ENCODE measurements around the gene SLC39A11. TPM values are rescaled to one million over a fixed set of nuclear protein-coding genes. Genes with fewer than 3 reads are reported as not detected.

The SLC39A11 gene
- total RNA-seq, 2 donors from 2014 or later = 27.8 to 39.6 TPM

- DNase-seq = no peak
- intact Hi-C loops (cut with DNase I) = no loop called here
- Histone ChIP-seq H3K27ac (no peak overlapping the region), H3K9me3 (no peaks in the 10 kb centered on the region), H3K4me1 (no peaks in the 10 kb centered on the region), H3K36me3 (replicated peaks in 1 of 2; ENCODE audit: insufficient read depth in 1 of 2, low read depth in 2 of 2) (no peaks in the 10 kb centered on the region), H3K27me3 (no peaks in the 10 kb centered on the region), H3K4me3 (no peak overlapping the region)
- TF ChIP-seq CTCF (IDR thresholded peaks at IDR 0.05) (no peak), POLR2A (IDR thresholded peaks at IDR 0.05) (no peak)
- 90 to 96% methylated on average over 4 of the region's 4 CpGs for WGBS, 2 donors
- ATAC-seq = no peak
These were observed 41.7 kb downstream of the SLC39A11 start for GRCh38 chr17:73050797-73051196.

GRCh38 chr17:73048170-73048569, 44.3 kb downstream of the SLC39A11 start:
- H3K4me3 ChIP-seq = no peak overlapping the region
- H3K27me3 ChIP-seq = no peaks in the 10 kb centered on the region
- H3K36me3 ChIP-seq (replicated peaks in 1 of 2; ENCODE audit: insufficient read depth in 1 of 2, low read depth in 2 of 2) = no peaks in the 10 kb centered on the region
- no peak for ATAC-seq
- H3K27ac ChIP-seq = no peak overlapping the region
- 82 to 93% methylated on average over 4 of the region's 4 CpGs for WGBS, 2 donors
- no peak for TF ChIP-seq POLR2A (IDR thresholded peaks at IDR 0.05)
- no peak for TF ChIP-seq CTCF (IDR thresholded peaks at IDR 0.05)
- DNase-seq = no peak
- intact Hi-C loops (cut with DNase I) = no loop called here
- H3K9me3 ChIP-seq = no peaks in the 10 kb centered on the region
- peaks cover 11% of the 10 kb centered on the region for H3K4me1 ChIP-seq

GRCh38 chr17:73045724-73046123, 46.8 kb downstream of the SLC39A11 start:
- intact Hi-C loops (cut with DNase I) = no loop called here
- H3K27me3 ChIP-seq = no peaks in the 10 kb centered on the region
- WGBS, 2 donors = 86 to 91% methylated on average over 4 of the region's 4 CpGs
- DNase-seq = no peak
- no peaks in the 10 kb centered on the region for H3K36me3 ChIP-seq (replicated peaks in 1 of 2; ENCODE audit: insufficient read depth in 1 of 2, low read depth in 2 of 2)
- no peak overlapping the region for H3K27ac ChIP-seq
- no peak overlapping the region for H3K4me3 ChIP-seq
- H3K9me3 ChIP-seq = no peaks in the 10 kb centered on the region
- H3K4me1 ChIP-seq = peaks cover 17% of the 10 kb centered on the region
- no peak for ATAC-seq
- TF ChIP-seq POLR2A (IDR thresholded peaks at IDR 0.05) = no peak
- TF ChIP-seq CTCF (IDR thresholded peaks at IDR 0.05) = no peak

- TF ChIP-seq POLR2A (IDR thresholded peaks at IDR 0.05) (no peak), CTCF (IDR thresholded peaks at IDR 0.05) (no peak)
These were observed 48.6 kb downstream of the SLC39A11 start for GRCh38 chr17:73043686-73044581.

More at GRCh38 chr17:73043686-73044581, 48.6 kb downstream of the SLC39A11 start:
- H3K27ac ChIP-seq = no peak overlapping the region
- no peak overlapping the region for H3K4me3 ChIP-seq
- no peak for DNase-seq
- H3K4me1 ChIP-seq = peaks cover 17% of the 10 kb centered on the region
- no peaks in the 10 kb centered on the region for H3K9me3 ChIP-seq
- no peaks in the 10 kb centered on the region for H3K36me3 ChIP-seq (replicated peaks in 1 of 2; ENCODE audit: insufficient read depth in 1 of 2, low read depth in 2 of 2)
- intact Hi-C loops (cut with DNase I) = no loop called here
- 38 to 40% methylated on average over 8 of the region's 8 CpGs for WGBS, 2 donors
- no peaks in the 10 kb centered on the region for H3K27me3 ChIP-seq
- no peak for ATAC-seq

Measured in body of pancreas (tissue), 4 donors.